HCT116 (cell line): ENCODE results near the gene NAA25.

Experiments
- CTCF ChIP-seq, 3 experiments: fragments of 200-600 bp in 1 of 3; sonication (generic) in 1 of 3; IDR thresholded peaks in 2 of 3; conservative IDR thresholded peaks in 1 of 3; 2 replicates each; pipeline ENCODE4 v1.5.1; 2012 to 2017; ENCODE audit warnings: low read depth in 2 of 3, low read length in 2 of 3, antibody characterized with exemption in 1 of 3, borderline replicate concordance in 1 of 3, control low read depth in 1 of 3, mild to moderate bottlenecking in 1 of 3, mixed read lengths in 1 of 3, mixed run types in 1 of 3, moderate library complexity in 1 of 3; ENCODE audit not compliant: insufficient read depth in 1 of 3
- EZH2 ChIP-seq: fragments of 200-600 bp; sonication (generic); IDR thresholded peaks from 2 replicates; pipeline ENCODE4 v1.6.1; 2017; ENCODE audit warnings: antibody characterized with exemption, mixed run types
- EZH2phosphoT487 ChIP-seq: fragments of 200-600 bp; IDR thresholded peaks from 2 replicates; pipeline ENCODE4 v1.6.1; 2018; ENCODE audit warnings: antibody characterized with exemption, borderline replicate concordance
- MAX ChIP-seq: IDR thresholded peaks from 2 replicates; pipeline ENCODE4 v1.6.1; 2012
- POLR2A ChIP-seq: IDR thresholded peaks from 2 replicates; pipeline ENCODE4 v1.7.0; 2011; ENCODE audit warnings: borderline replicate concordance; ENCODE audit not compliant: insufficient read depth, insufficient read length; ENCODE audit errors: extremely low read depth
- RAD21 ChIP-seq: IDR thresholded peaks from 2 replicates; pipeline ENCODE4 v1.6.1; 2012; ENCODE audit warnings: low read depth, mild to moderate bottlenecking
- SIN3A ChIP-seq: IDR thresholded peaks from 2 replicates; pipeline ENCODE4 v1.6.1; 2012; ENCODE audit warnings: low read depth

- no peak for TF ChIP-seq CTCF (IDR thresholded peaks at IDR 0.05 in 2 of 3, conservative IDR thresholded peaks at IDR 0.05 in 1 of 3; ENCODE audit: borderline replicate concordance in 1 of 3, insufficient read depth in 1 of 3, low read depth in 2 of 3, low read length in 2 of 3)
- no peak for TF ChIP-seq MAX
- no peak for TF ChIP-seq EZH2phosphoT487
- no peak for TF ChIP-seq POLR2A
- TF ChIP-seq SIN3A = no peak
- no peak for TF ChIP-seq RAD21
- TF ChIP-seq EZH2 = no peak
These were observed 115.1 kb downstream of the NAA25 start for GRCh38 chr12:111993292-111994150.
